Measurements from ENCODE around the gene CCDC50. TPM values are rescaled to one million over a fixed set of nuclear protein-coding genes. Genes with fewer than 3 reads are reported as not detected.

CCDC50 gene
- total RNA-seq, 1 experiment from 2014 or later: 21.0 TPM

- Histone ChIP-seq H2BK12ac (ENCODE audit: insufficient read length, low read depth, low read length) (no peak overlapping the region), H3K4me2 (ENCODE audit: insufficient read depth, insufficient read length, low read length) (no peak overlapping the region), H3K9me3 (ENCODE audit: control insufficient read depth, low read depth, low read length) (no peaks in the 10 kb centered on the region), H4K5ac (ENCODE audit: insufficient read length, low read depth, low read length) (no peak overlapping the region), H3K23ac (ENCODE audit: insufficient read length, low read depth, low read length) (no peak overlapping the region), H3K18ac (ENCODE audit: insufficient read length, low read depth, low read length) (no peak overlapping the region), H3K9ac (ENCODE audit: extremely low read depth, insufficient read length, low read length) (no peak overlapping the region), H3K79me1 (ENCODE audit: insufficient read depth, low read depth, low read length, poor library complexity, severe bottlenecking) (no peaks in the 10 kb centered on the region), H3K27ac (ENCODE audit: insufficient read length, low read depth, low read length) (peak overlapping the region; percentile 52), H2AK5ac (ENCODE audit: insufficient read length, low read length) (no peak overlapping the region), H4K8ac (replicated peaks; ENCODE audit: insufficient read length, low read depth, low read length) (no peak overlapping the region), H3K4ac (ENCODE audit: low read depth, low read length) (no peak overlapping the region), H2BK5ac (ENCODE audit: insufficient read length, low read length) (no peak overlapping the region), H2AFZ (ENCODE audit: low read length) (no peak overlapping the region), H4K20me1 (ENCODE audit: control insufficient read depth, insufficient read depth, insufficient read length) (no peaks in the 10 kb centered on the region), H3T11ph (ENCODE audit: low read length) (no peak overlapping the region), H3K14ac (ENCODE audit: insufficient read depth, low read length) (no peak overlapping the region), H3K4me1 (ENCODE audit: insufficient read depth, low read length) (no peaks in the 10 kb centered on the region; the same call in 1 of the 2 replicates), H3K23me2 (ENCODE audit: insufficient read length, low read depth, low read length, poor library complexity, severe bottlenecking) (no peaks in the 10 kb centered on the region), H2BK120ac (ENCODE audit: low read depth, low read length, poor library complexity, severe bottlenecking) (no peak overlapping the region), H4K91ac (ENCODE audit: insufficient read length, low read depth, low read length) (no peak overlapping the region), H3K27me3 (ENCODE audit: insufficient read depth, low read length) (no peaks in the 10 kb centered on the region; the same call in 1 of the 2 replicates), H2BK20ac (ENCODE audit: low read depth, low read length, poor library complexity, severe bottlenecking) (no peak overlapping the region), H3K79me2 (ENCODE audit: insufficient read depth, low read length) (no peaks in the 10 kb centered on the region), H3K56ac (ENCODE audit: insufficient read length, low read depth, low read length) (no peak overlapping the region), H2BK15ac (ENCODE audit: low read depth, low read length) (no peak overlapping the region)
- H3K4me1 Mint-ChIP-seq: peaks cover 18 to 19% of the 10 kb centered on the region in 2 experiments
- TF ChIP-seq, protein P1, sequence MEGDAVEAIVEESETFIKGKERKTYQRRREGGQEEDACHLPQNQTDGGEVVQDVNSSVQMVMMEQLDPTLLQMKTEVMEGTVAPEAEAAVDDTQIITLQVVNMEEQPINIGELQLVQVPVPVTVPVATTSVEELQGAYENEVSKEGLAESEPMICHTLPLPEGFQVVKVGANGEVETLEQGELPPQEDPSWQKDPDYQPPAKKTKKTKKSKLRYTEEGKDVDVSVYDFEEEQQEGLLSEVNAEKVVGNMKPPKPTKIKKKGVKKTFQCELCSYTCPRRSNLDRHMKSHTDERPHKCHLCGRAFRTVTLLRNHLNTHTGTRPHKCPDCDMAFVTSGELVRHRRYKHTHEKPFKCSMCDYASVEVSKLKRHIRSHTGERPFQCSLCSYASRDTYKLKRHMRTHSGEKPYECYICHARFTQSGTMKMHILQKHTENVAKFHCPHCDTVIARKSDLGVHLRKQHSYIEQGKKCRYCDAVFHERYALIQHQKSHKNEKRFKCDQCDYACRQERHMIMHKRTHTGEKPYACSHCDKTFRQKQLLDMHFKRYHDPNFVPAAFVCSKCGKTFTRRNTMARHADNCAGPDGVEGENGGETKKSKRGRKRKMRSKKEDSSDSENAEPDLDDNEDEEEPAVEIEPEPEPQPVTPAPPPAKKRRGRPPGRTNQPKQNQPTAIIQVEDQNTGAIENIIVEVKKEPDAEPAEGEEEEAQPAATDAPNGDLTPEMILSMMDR (conservative IDR thresholded peaks at IDR 0.05): no peak
- no peaks in the 10 kb centered on the region for H3K27me3 Mint-ChIP-seq (ENCODE audit: low read depth)
- no peak for DNase-seq
- H3K4me3 Mint-ChIP-seq: no peak overlapping the region
- no peaks in the 10 kb centered on the region for H3K9me3 Mint-ChIP-seq
- H3K27ac Mint-ChIP-seq: peak overlapping the region; percentile 11 to 83 (median 55); a peak in 6 of 7 replicates
- no CpG with 5 or more reads among the region's 1 CpG for WGBS (ENCODE audit: extremely low coverage, insufficient read length, low lambda C conversion rate)
- peaks cover 4 to 26% (median 8%) of the 10 kb centered on the region in 3 experiments for H3K36me3 Mint-ChIP-seq (ENCODE audit: insufficient read depth in 1 of 3, low read depth in 3 of 3)
These were observed 53.5 kb downstream of the CCDC50 start for GRCh38 chr3:191382661-191383060.

Measured in H9 (cell line).